A549 treated with ZK216348 at 1 μM for 4 hours (cell line): ENCODE results near the gene GDPD3. TPM values are rescaled to one million over a fixed set of nuclear protein-coding genes. Genes with fewer than 3 reads are reported as not detected.

Experiments
- total RNA-seq: library from RNA; stranded (reverse); fragments of 200-300 nt; extraction: Qiagen RNA extraction; gene quantifications from 5 replicates; pipeline ENCODE4 v1.2.3, GENCODE V29; 2022; ENCODE audit warnings: low read depth

GDPD3 gene, protein sequence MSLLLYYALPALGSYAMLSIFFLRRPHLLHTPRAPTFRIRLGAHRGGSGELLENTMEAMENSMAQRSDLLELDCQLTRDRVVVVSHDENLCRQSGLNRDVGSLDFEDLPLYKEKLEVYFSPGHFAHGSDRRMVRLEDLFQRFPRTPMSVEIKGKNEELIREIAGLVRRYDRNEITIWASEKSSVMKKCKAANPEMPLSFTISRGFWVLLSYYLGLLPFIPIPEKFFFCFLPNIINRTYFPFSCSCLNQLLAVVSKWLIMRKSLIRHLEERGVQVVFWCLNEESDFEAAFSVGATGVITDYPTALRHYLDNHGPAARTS
- 1.1 to 2.1 TPM (median 1.6 TPM) in 5 replicates for total RNA-seq

DNA sequence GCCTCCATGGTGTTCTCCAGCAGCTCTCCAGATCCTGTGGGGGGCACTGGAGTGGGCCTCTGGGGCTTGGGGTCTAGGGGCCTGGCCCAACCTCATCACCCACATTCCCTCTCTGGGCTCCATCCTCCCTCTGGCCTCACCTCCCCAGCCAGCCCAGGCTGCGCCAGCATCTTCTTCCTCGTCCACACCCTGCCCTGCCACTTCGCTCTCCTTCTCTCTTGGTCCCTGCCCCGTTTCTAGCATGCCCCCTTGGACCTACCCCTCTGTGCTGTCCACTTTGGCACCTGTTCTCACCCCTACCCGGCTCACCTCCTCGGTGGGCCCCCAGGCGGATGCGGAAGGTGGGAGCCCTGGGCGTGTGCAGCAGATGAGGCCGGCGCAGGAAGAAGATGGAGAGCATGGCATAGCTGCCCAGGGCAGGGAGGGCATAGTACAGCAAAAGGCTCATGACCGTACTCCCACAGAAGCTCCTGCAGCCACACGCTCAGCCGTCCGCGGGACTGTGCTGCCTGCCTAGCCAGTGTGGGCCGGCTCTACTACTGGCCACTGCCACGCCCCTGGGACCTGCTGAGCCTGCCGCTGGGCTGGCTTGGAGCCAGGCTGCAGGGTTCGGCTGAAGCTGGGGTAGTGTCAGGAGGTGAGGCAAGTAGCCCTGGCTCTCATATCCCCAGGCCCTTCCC is at the start of gene GDPD3:
TSS of gene GDPD3 (minus strand) at position 507 of the 680 bp plus-strand sequence. CDS start at position 448, 59 bp downstream.

DNA sequence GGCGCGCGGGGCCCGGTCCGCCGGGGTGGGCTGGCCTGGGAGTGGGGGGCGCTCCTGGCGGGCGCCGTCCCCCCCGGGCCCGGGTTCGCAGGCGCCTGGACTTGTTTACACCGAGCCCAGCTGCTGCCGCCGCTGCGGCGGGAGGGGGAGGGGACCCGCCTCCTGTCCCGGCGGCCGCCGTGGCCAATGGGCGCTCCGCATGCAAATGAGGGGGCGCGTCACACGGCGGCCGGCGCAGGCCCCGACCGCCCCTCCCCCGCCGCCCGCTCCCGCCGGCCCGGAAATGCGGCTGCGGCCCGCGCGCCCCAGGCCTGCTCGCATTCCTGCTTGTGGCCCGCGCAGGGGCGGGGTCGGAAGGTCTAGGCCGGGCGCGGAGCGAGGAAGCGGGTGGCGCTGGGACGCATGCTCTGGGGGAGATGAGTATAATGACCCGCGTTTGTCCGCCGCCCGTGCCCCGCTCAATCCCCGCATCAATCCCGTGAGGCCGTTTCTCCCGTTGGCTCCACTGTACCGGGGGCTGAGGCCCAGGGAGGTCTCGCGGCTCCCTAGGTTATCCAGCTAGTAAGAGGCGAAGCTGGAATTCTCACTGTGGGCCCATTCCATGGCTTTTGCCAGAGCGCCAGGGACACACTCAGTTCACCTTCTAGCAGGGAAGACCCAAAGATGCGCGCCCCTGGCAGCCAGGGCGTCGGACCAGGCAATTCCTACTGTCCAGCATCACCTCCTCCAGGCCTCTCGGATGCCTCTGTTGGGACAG is 17.1 kb downstream of the GDPD3 start, which contains the start of gene YPEL3:
TSS of gene YPEL3 (minus strand) at position 109 of the 757 bp plus-strand sequence. CDS start 731 bp downstream, outside the sequence.

DNA sequence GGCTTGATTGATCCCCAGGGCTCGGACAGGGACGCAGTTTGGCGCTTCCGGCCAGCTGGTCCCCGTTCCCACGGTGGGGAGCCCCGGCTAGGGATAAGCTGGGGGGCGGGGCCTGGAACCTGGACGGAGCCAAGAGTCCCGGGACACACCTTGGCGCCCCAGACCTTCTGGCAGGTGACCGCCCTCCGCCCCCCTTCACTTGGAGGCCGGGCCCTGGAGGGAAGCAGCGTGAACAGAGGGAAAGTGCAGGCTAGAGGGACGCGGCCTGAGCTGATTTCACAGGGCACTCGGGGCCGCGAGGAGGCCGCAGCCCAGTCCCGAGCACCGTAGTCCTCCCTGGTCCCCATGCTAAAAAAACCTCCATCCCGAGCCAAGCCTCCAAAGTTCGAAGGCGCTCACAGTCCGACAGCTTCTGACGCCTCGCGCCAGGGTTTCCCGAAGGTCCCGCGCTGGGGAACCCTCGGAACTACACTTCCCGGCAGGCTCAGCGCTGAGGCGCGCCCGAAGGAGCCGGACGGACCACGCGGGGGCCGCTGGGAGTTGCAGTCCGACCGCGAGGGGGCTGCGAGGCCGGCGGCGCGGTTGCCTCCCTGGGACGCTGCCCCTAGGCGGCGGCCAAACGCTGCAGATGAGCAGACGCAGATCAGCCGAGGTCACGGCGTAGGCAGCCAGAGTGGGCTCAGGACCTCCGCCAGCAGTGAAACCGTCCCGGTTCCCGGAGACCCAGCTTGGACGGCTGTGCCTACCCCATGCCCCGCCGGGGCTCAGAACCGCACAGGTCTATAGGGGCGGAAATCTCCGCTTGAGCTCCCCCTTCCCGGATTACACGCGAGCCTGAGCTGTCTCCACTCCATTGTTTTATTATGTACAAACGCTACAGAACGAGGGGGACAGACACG is 21.6 kb downstream of the GDPD3 start, which contains the start of gene TBX6:
TSS of gene TBX6 (minus strand) at position 451 of the 899 bp plus-strand sequence. CDS start 731 bp downstream, outside the sequence.

DNA sequence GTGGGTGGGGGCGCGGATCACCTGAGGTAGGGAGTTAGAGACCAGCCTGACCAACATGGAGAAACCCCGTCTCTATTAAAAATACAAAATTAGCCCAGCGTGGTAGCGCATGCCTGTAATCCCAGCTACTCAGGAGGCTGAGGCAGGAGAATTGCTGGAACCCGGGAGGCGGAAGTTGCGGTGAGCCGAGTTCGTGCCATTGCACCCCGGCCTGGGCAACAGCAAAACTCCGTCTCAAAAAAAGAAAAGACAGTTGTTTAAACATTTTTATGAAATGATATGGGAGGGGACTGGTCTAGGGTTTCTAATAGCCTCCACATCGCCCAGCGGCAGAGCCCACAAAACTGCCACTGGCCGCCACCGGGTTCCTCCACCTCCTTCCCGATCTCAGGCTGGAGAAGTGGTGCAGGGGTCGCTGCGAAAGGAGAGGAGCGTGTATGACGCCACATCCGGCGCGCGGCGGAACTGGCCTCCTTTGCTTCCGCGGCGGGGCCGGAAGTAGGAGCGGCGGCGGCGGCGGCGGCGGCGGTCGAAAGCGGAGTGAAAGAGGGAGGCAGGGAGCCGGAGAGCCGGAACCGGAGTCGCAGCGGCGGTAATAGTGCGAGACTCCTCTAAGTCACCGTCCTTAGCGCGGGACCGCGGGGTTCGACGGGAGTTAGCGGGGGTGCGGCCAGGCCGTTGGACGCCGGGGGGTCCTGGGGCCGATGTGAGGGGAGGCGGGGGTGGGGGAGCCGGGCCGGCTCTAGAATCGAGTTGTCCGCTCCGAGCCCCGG is 37.6 kb downstream of the GDPD3 start, which contains the start of gene PPP4C:
TSS of gene PPP4C (plus strand) at position 492 of the 773 bp plus-strand sequence. CDS start 384 bp downstream, outside the sequence.

DNA sequence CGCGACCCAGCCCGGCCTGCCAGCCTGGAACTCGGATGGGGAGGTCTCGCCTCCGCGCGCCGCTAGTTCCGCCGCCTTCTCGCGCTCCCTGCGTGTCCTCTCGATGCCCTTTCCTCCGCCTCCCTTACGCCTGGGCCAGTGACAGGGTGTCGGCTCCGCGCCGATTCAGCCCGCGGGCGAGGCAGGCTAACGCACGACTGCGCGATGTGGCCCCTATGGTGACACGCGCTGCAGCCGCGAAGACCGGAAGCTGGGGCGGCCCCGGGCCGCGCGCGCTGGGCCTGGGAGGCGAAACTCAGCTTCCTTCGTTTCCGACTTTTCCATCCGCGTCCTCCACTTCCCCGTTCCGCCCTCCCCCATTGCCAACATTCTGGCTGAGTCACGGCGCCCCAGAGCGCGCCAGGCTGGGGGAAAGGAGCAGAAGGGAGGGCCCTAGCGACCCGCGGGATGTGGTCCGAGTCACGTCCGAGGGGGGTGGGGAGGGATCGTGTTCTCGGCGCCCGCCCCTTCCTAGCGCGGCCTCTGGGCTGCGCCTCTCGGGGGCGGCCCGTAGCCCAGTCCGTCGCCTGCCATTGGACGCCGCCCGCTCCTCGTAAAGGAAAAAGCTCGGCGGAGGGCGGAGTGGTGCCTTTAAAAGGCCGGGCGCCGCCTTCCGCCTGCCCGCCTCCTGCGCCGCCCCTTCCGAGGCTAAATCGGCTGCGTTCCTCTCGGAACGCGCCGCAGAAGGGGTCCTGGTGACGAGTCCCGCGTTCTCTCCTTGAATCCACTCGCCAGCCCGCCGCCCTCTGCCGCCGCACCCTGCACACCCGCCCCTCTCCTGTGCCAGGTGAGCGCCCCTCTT is 48.0 kb downstream of the GDPD3 start, which contains the start of gene ALDOA:
TSS of gene ALDOA (plus strand) at position 659 of the 841 bp plus-strand sequence. CDS start 1,138 bp downstream, outside the sequence.

Other genes with a start within 250 kb of the GDPD3 start
- gene SEZ6L2, start 214.0 kb downstream of the GDPD3 start, total RNA-seq = 11.0 to 24.3 TPM (median 19.9 TPM) in 5 replicates
- gene ASPHD1, start 213.0 kb downstream of the GDPD3 start, total RNA-seq = 12.4 to 27.0 TPM (median 23.7 TPM) in 5 replicates
- gene KCTD13, start 187.3 kb downstream of the GDPD3 start, total RNA-seq = 9.3 to 20.1 TPM (median 15.0 TPM) in 5 replicates
- 72.2 to 98.5 TPM (median 97.9 TPM) in 5 replicates for gene TMEM219, start 151.5 kb downstream of the GDPD3 start, total RNA-seq
- 16.9 to 36.1 TPM (median 34.3 TPM) in 5 replicates for gene TAOK2, start 139.7 kb downstream of the GDPD3 start, total RNA-seq
- gene HIRIP3, start 117.9 kb downstream of the GDPD3 start, total RNA-seq = 9.6 to 19.0 TPM (median 14.5 TPM) in 5 replicates
- gene INO80E, start 117.3 kb downstream of the GDPD3 start, total RNA-seq = 101 to 119 TPM (median 109 TPM) in 5 replicates
- 0.88 to 3.5 TPM (median 2.5 TPM) in 5 replicates for gene DOC2A, start 102.5 kb downstream of the GDPD3 start, total RNA-seq
- gene C16orf92, start 90.3 kb downstream of the GDPD3 start, total RNA-seq = not detected in 5 replicates
- 0.26 to 0.56 TPM (median 0.36 TPM) in 4 of 5 replicates, not detected in the other for gene TLCD3B, start 82.3 kb downstream of the GDPD3 start, total RNA-seq
- gene ALDOA, start 47.8 kb downstream of the GDPD3 start, total RNA-seq = 1,377 to 1,871 TPM (median 1,822 TPM) in 5 replicates
- gene PPP4C, start 37.5 kb downstream of the GDPD3 start, total RNA-seq = 99.1 to 153 TPM (median 144 TPM) in 5 replicates
- gene TBX6, start 21.6 kb downstream of the GDPD3 start, total RNA-seq = 0.20 to 0.50 TPM (median 0.27 TPM) in 5 replicates
- 4.2 to 10.8 TPM (median 8.6 TPM) in 5 replicates for gene YPEL3, start 17.3 kb downstream of the GDPD3 start, total RNA-seq
- gene MAPK3, start 9.7 kb upstream of the GDPD3 start, total RNA-seq = 34.6 to 39.2 TPM (median 36.7 TPM) in 5 replicates
- gene CORO1A, start 70.1 kb upstream of the GDPD3 start, total RNA-seq = 2.7 to 5.1 TPM (median 3.0 TPM) in 5 replicates
- 162 to 210 TPM (median 202 TPM) in 5 replicates for gene BOLA2B, start 80.1 kb upstream of the GDPD3 start, total RNA-seq
- gene SLX1A, start 80.3 kb upstream of the GDPD3 start, total RNA-seq = 6.4 to 29.4 TPM (median 11.8 TPM) in 5 replicates
- gene SULT1A3, start 85.7 kb upstream of the GDPD3 start, total RNA-seq = 4.1 to 12.4 TPM (median 7.9 TPM) in 5 replicates
- gene NPIPB13, start 134.9 kb upstream of the GDPD3 start, total RNA-seq = 0.62 to 3.6 TPM (median 2.0 TPM) in 5 replicates
- gene CD2BP2, start 241.8 kb upstream of the GDPD3 start, total RNA-seq = 61.1 to 68.0 TPM (median 65.1 TPM) in 5 replicates